ENCODE data around the gene GCNA.

GRCh38 chrX:71550578-71550977 is 27.7 kb upstream of the GCNA start:
- TF ChIP-seq CTCF (conservative IDR thresholded peaks at IDR 0.05; ENCODE audit: low read length): no peak
- TF ChIP-seq EZH2phosphoT487 (IDR thresholded peaks at IDR 0.05; ENCODE audit: borderline replicate concordance): no peak

All from Loucy (cell line).